HL-60 (cell line): ENCODE results near the gene TBC1D22B.

Experiments
- DNase-seq, 2 experiments: peaks; one replicate each; pipeline ENCODE4 v3.0.0-alpha.2; 2010 to 2020; ENCODE audit warnings: low read depth in 1 of 2, low spot score in 1 of 2
- H3K27ac ChIP-seq: fragments of 250-450 bp; sonication (Bioruptor Pico); replicated peaks from 2 replicates; pipeline ENCODE4 v1.5.1; 2020; ENCODE audit warnings: mild to moderate bottlenecking, moderate library complexity
- H3K27me3 ChIP-seq: fragments of 250-450 bp; sonication (Bioruptor Pico); 2 replicates; pipeline ENCODE4 v1.5.1; 2021; ENCODE audit warnings: mild to moderate bottlenecking, moderate library complexity; ENCODE audit not compliant: insufficient read depth, poor library complexity, severe bottlenecking
- H3K4me3 ChIP-seq: replicated peaks from 2 replicates; pipeline ENCODE4 v1.5.1; 2011; ENCODE audit warnings: mild to moderate bottlenecking, control low read depth, low read length; ENCODE audit not compliant: insufficient read depth
- GABPA ChIP-seq: IDR thresholded peaks from 2 replicates; pipeline ENCODE4 v1.6.1; 2012; ENCODE audit warnings: low read depth
- POLR2AphosphoS5 ChIP-seq: IDR thresholded peaks from 2 replicates; pipeline ENCODE4 v1.6.1; 2012; ENCODE audit warnings: low read depth
- REST ChIP-seq: IDR thresholded peaks from 2 replicates; pipeline ENCODE4 v1.6.1; 2012; ENCODE audit warnings: low read depth; ENCODE audit not compliant: insufficient replicate concordance
- SPI1 ChIP-seq: IDR thresholded peaks from 2 replicates; pipeline ENCODE4 v1.6.1; 2012; ENCODE audit warnings: low read depth, mild to moderate bottlenecking, borderline replicate concordance
- long read RNA-seq: library from polyadenylated mRNA; unstranded; transcript quantifications from one replicate; pipeline ENCODE4 v2.0.0, GENCODE V29; 2020
- TF ChIP-seq, protein P1 (sequence below): IDR thresholded peaks from one replicate; pipeline ENCODE4 v1.5.1; 2011; ENCODE audit warnings: low read length, control low read depth, inconsistent platforms; ENCODE audit not compliant: insufficient read depth

Gene TBC1D22B
- long read RNA-seq, transcript TBC1D22B-201 (13 exons, 3,462 nt): major isoform, 15 of 28 reads
- long read RNA-seq, partial matches to known transcripts: 2 of 28 reads
- long read RNA-seq, other reads (novel, unspliced or antisense): 11 of 28 reads

- peak within 1 kb of the TSS; percentile 86 for H3K4me3 ChIP-seq
- H3K27ac ChIP-seq: peak within 1 kb of the TSS; percentile 87
- peak; percentile 82 to 97 for DNase-seq
- TF ChIP-seq SPI1: no peak
- TF ChIP-seq REST: peak; percentile 37
- TF ChIP-seq GABPA: no peak
- TF ChIP-seq POLR2AphosphoS5: peak; percentile 44; the same call in 1 of the 2 replicates
- H3K27me3 ChIP-seq: no peaks in the 10 kb centered on the region
These were observed at the start of gene TBC1D22B, which contains the start of gene TMEM217 for GRCh38 chr6:37257634-37258404. Gene TBC1D22B (plus strand): TSS chr6:37257772. CDS start chr6:37257918, 146 bp downstream. Gene TMEM217 (minus strand): TSS chr6:37258144. CDS start chr6:37219030, 39,114 bp downstream.

- TF ChIP-seq SPI1 (peak; percentile 16; the same call in 1 of the 2 replicates), REST (no peak), GABPA (no peak), POLR2AphosphoS5 (no peak)
- TF ChIP-seq, protein P1, sequence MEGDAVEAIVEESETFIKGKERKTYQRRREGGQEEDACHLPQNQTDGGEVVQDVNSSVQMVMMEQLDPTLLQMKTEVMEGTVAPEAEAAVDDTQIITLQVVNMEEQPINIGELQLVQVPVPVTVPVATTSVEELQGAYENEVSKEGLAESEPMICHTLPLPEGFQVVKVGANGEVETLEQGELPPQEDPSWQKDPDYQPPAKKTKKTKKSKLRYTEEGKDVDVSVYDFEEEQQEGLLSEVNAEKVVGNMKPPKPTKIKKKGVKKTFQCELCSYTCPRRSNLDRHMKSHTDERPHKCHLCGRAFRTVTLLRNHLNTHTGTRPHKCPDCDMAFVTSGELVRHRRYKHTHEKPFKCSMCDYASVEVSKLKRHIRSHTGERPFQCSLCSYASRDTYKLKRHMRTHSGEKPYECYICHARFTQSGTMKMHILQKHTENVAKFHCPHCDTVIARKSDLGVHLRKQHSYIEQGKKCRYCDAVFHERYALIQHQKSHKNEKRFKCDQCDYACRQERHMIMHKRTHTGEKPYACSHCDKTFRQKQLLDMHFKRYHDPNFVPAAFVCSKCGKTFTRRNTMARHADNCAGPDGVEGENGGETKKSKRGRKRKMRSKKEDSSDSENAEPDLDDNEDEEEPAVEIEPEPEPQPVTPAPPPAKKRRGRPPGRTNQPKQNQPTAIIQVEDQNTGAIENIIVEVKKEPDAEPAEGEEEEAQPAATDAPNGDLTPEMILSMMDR: peak; percentile 70
- Histone ChIP-seq H3K27ac (no peak overlapping the region), H3K27me3 (no peaks in the 10 kb centered on the region), H3K4me3 (no peak overlapping the region)
- DNase-seq: peak; percentile 60 to 92
These were observed 49.6 kb upstream of the TBC1D22B start for GRCh38 chr6:37207903-37208456.

- TF ChIP-seq SPI1: no peak
- TF ChIP-seq POLR2AphosphoS5: no peak
- TF ChIP-seq GABPA: no peak
- no peak for TF ChIP-seq REST
- TF ChIP-seq, protein P1: no peak
- Histone ChIP-seq H3K27me3 (no peaks in the 10 kb centered on the region), H3K4me3 (no peak overlapping the region), H3K27ac (no peak overlapping the region)
- no peak for DNase-seq
These were observed 48.8 kb upstream of the TBC1D22B start for GRCh38 chr6:37208793-37209192.
